Measurements from ENCODE around the gene CNTF.

CNTF gene

GRCh38 chr11:58647866-58648265 is 25.4 kb downstream of the CNTF start:
- no peak for DNase-seq

- DNase-seq = no peak
Measured at GRCh38 chr11:58649623-58650022, 27.2 kb downstream of the CNTF start.

- DNase-seq = no peak
Measured at GRCh38 chr11:58650496-58650895, 28.0 kb downstream of the CNTF start.

- no peak for DNase-seq
Measured at GRCh38 chr11:58652726-58653280, 30.3 kb downstream of the CNTF start.

- DNase-seq = no peak
Measured at GRCh38 chr11:58654079-58654907, 31.8 kb downstream of the CNTF start.

- no peak for DNase-seq
Measured at GRCh38 chr11:58654908-58655296, 32.4 kb downstream of the CNTF start.

- no peak for DNase-seq
Measured at GRCh38 chr11:58656348-58656747, 33.9 kb downstream of the CNTF start.

- no peak for DNase-seq
Measured at GRCh38 chr11:58658623-58659022, 36.2 kb downstream of the CNTF start.

GRCh38 chr11:58659404-58659803 is 36.9 kb downstream of the CNTF start:
- no peak for DNase-seq

- DNase-seq = no peak
Measured at GRCh38 chr11:58659910-58660570, 37.6 kb downstream of the CNTF start.

GRCh38 chr11:58671983-58672633 is 49.6 kb downstream of the CNTF start:
- no peak for DNase-seq

GRCh38 chr11:58674609-58675008 is 52.1 kb downstream of the CNTF start:
- DNase-seq = no peak

Data from NCI-H2081 treated with DMSO at 0.1 percent for 48 hours (cell line).